Ovary (tissue), 9 donors: ENCODE measurements around the gene AQP12A. TPM values are rescaled to one million over a fixed set of nuclear protein-coding genes. Genes with fewer than 3 reads are reported as not detected.
"Not testable (repeated sequence)": the region's sequence is repeated elsewhere in the genome, so short reads cannot be mapped to it uniquely, and the experiment has no call there.

Experiments
- DNase-seq, 5 donors: peaks; one replicate each; pipeline ENCODE4 v3.0.0-alpha.2; 2019 to 2020
- H3K27ac ChIP-seq, 2 donors: fragments of 200-600 bp; one replicate each; pipeline versions ENCODE4 v1.5.1 to v1.8.0; 2019 to 2022
- H3K27me3 ChIP-seq: fragments of 200-600 bp; one replicate; pipeline ENCODE4 v1.8.0; 2022
- H3K36me3 ChIP-seq: fragments of 200-600 bp; sonication (generic); one replicate; pipeline ENCODE4 v1.5.1; 2019
- H3K4me1 ChIP-seq: one replicate; pipeline ENCODE4 v1.8.1; 2013; ENCODE audit warnings: mild to moderate bottlenecking, moderate library complexity; ENCODE audit not compliant: insufficient read depth
- H3K4me3 ChIP-seq: fragments of 200-600 bp; sonication (generic); one replicate; pipeline ENCODE4 v1.5.1; 2017
- H3K9me3 ChIP-seq, 2 donors: fragments of 200-600 bp in 1 of 2; sonication (generic) in 1 of 2; one replicate each; pipeline versions ENCODE4 v1.5.1 to v1.8.1; 2013 to 2019; ENCODE audit warnings: mild to moderate bottlenecking in 1 of 2, moderate library complexity in 1 of 2
- EP300 ChIP-seq: sonication (generic); formaldehyde crosslinking; IDR thresholded peaks from one replicate; pipeline ENCODE4 v1.6.1; 2017; ENCODE audit warnings: antibody characterized with exemption
- POLR2A ChIP-seq: fragments of 450-650 bp; IDR thresholded peaks from one replicate; pipeline ENCODE4 v1.6.1; 2017; ENCODE audit warnings: antibody characterized with exemption, mild to moderate bottlenecking, moderate library complexity
- WGBS, 3 donors: extraction: QIAGEN DNeasy Blood & Tissue Kit in 1 of 3; methylation state at CpG; one replicate each; pipeline versions ENCODE4 v1.1.5 to v1.1.7; 2013 to 2017; 5-methylcytosine and 5-hydroxymethylcytosine counted together
- intact Hi-C, 4 donors: fragments of 100-400 bp; cut with DNase I; formaldehyde crosslinking; loops; one replicate each; pipeline versions ENCODE4 v1.11.0 to v1.15.1; 2022 to 2023
- polyA plus RNA-seq, 2 donors: library from polyadenylated mRNA; stranded (reverse); fragments of 200-250 nt in 1 of 2; fragments of 350-450 nt in 1 of 2; fragmentation: Illumina TruSeq in 1 of 2; extraction: RNeasy Lipid Tissue Mini Kit (QIAGEN cat#74804) in 1 of 2; gene quantifications; one replicate each; pipeline ENCODE4 v1.2.3, GENCODE V29; 2013 to 2014
- total RNA-seq, 7 donors: library from RNA; depleted of rRNA in 2 of 7; stranded (reverse); fragments of >200 nt in 2 of 7; fragmentation: NEBNext Ultra II Directional in 3 of 7; extraction: Animal tissue kit (Norgen Biotek cat#: 25700) in 3 of 7; gene quantifications; one replicate each; pipeline versions ENCODE4 v1.1.0 to v1.2.4, GENCODE V29; 2016 to 2023
- TF ChIP-seq, protein P1 (sequence below), 3 donors: fragments of 450-650 bp in 2 of 3; fragments of 200-600 bp in 1 of 3; IDR thresholded peaks; one replicate each; pipeline versions ENCODE4 v1.5.1 to v1.8.0; 2016 to 2022; ENCODE audit warnings: antibody characterized with exemption in 3 of 3, mild to moderate bottlenecking in 1 of 3
- donor health status: DM: no; HTN: no; CAD: no; lungs with moderate emphysema.
- donor health status: DM: no; HTN: no; CAD: no.
- donor health status: Bipolar disorder and iron deficiency.
- donor health status: DM: yes; HTN: yes; CAD: no.
- donor health status: DM: no; HTN: no; CAD: no.
- donor health status: DM: yes; HTN: yes; CAD: no.

The AQP12A gene
- total and polyA plus RNA-seq, 9 donors: not detected

DNA sequence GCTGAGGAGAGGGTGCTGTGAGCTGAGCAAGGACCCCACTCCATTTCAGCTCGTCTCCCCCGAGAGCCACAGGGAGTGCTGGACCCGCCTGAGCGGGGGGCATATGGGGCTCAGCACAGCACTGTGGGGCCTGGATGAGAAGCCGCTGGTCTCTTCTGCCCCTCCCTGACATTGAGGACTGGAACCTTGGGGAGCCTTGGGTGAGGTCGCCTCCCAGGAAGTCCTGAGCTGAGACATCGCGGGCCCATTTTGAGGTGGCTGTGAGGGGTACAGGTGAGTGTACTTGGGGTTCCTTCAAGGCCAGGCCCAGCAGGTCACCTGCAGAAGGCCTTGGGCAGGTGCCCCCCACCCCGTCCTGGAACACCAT lies 3.1 kb upstream of the AQP12A start:
- Histone ChIP-seq H3K27ac (no peak overlapping the region), H3K27me3 (no peaks in the 10 kb centered on the region), H3K4me3 (no peak overlapping the region), H3K36me3 (no peaks in the 10 kb centered on the region), H3K4me1 (no peaks in the 10 kb centered on the region), H3K9me3 (no peaks in the 10 kb centered on the region)
- TF ChIP-seq EP300 (no peak), POLR2A (no peak)
- TF ChIP-seq, protein P1, sequence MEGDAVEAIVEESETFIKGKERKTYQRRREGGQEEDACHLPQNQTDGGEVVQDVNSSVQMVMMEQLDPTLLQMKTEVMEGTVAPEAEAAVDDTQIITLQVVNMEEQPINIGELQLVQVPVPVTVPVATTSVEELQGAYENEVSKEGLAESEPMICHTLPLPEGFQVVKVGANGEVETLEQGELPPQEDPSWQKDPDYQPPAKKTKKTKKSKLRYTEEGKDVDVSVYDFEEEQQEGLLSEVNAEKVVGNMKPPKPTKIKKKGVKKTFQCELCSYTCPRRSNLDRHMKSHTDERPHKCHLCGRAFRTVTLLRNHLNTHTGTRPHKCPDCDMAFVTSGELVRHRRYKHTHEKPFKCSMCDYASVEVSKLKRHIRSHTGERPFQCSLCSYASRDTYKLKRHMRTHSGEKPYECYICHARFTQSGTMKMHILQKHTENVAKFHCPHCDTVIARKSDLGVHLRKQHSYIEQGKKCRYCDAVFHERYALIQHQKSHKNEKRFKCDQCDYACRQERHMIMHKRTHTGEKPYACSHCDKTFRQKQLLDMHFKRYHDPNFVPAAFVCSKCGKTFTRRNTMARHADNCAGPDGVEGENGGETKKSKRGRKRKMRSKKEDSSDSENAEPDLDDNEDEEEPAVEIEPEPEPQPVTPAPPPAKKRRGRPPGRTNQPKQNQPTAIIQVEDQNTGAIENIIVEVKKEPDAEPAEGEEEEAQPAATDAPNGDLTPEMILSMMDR (IDR thresholded peaks at IDR 0.05): no peak
- 86 to 94% (median 92%) methylated on average over 9 of the region's 9 CpGs for WGBS, 3 donors
- no peak for DNase-seq
- intact Hi-C loops: no loop called here

DNA sequence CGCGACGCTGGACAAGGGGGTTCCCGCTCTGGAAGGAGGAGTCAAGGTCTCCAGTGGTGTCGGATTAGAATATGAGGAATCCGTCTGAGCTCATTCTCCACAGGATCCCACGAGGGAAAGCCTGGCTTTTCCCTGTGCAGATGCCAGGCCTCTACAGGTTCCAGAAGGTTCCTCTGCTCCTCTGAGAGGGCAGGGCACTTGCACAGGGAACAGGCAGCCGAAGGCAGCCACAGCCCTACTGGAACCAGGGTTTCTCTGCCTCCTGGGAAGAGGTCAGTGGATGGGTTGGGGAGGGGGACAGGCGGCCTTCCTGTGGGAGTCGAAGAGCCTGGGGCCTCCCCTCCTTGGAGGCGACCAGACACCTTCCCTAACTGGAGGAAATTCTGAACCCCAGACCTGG lies 1.7 kb upstream of the AQP12A start:
- Histone ChIP-seq H3K9me3 (no peaks in the 10 kb centered on the region), H3K36me3 (no peaks in the 10 kb centered on the region), H3K27me3 (no peaks in the 10 kb centered on the region), H3K27ac (no peak overlapping the region), H3K4me3 (no peak overlapping the region), H3K4me1 (no peaks in the 10 kb centered on the region)
- TF ChIP-seq, protein P1 (IDR thresholded peaks at IDR 0.05): no peak
- TF ChIP-seq POLR2A (no peak), EP300 (no peak)
- intact Hi-C loops: no loop called here
- WGBS, 3 donors: 57 to 68% (median 59%) methylated on average over 5 to 11 of the region's 11 CpGs
- DNase-seq: no peak

DNA sequence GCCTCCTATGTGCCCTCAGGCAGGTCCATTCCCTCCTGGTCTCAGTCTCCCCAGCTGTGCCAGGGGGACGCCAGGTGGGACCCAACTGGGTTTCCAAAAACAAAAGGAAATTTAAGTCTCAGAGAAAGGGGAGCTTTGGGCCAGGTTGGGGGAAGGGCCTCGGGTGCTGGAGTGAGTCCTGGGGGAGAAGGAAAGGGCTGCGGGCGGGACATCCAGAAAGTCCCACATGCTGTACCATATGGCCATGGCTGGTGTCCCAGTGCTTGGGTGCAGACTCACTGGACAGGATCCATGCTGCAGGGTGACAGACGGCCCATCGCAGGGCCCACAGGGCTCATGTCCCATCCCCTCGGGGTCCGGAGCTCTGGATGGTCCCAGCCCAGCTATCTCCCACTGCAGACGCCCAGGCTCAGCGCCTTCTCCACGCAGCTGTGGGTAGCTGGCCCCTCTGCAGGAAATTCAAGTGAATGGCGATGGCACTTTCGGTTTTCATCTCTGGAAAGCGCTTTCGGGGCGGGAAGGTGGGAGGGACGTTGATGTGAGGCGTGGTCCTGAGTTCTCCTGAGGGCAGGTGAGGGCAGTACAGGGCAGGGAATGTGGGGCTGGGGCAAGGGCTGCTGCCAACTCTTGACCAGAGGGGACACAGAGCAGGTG lies 1.1 kb upstream of the AQP12A start:
- intact Hi-C loops, H3K4me3 ChIP-seq, DNase-seq, H3K27me3 ChIP-seq, H3K27ac ChIP-seq, H3K9me3 ChIP-seq, H3K4me1 ChIP-seq, H3K36me3 ChIP-seq: not testable (repeated sequence)
- WGBS, 3 donors: 79 to 87% (median 83%) methylated on average over 4 to 10 of the region's 18 CpGs

DNA sequence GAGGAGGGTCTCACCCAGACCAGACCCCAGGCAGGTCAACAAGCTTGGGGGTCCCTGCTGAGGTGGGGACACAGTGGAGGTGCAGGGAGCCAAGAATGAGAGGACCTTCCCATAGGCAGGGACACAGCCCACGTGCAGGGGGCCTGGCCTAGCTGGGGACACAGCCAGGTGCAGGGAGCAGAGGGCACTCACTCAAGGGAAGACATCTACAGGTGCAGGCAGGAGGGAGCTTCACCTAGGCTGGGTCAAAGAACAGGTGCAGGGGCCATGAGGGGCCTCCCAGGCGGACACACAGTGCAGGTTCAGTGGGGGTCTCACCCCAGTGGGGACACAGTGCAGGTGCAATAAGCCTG lies 615 bp upstream of the AQP12A start:
- H3K4me3 ChIP-seq, intact Hi-C loops, H3K4me1 ChIP-seq, DNase-seq, H3K27me3 ChIP-seq, H3K27ac ChIP-seq, H3K9me3 ChIP-seq, H3K36me3 ChIP-seq: not testable (repeated sequence)
- 56% methylated on average over 1 of the region's 2 CpGs; no CpG with 5 or more reads in 2 of the 3 donors for WGBS, 3 donors

DNA sequence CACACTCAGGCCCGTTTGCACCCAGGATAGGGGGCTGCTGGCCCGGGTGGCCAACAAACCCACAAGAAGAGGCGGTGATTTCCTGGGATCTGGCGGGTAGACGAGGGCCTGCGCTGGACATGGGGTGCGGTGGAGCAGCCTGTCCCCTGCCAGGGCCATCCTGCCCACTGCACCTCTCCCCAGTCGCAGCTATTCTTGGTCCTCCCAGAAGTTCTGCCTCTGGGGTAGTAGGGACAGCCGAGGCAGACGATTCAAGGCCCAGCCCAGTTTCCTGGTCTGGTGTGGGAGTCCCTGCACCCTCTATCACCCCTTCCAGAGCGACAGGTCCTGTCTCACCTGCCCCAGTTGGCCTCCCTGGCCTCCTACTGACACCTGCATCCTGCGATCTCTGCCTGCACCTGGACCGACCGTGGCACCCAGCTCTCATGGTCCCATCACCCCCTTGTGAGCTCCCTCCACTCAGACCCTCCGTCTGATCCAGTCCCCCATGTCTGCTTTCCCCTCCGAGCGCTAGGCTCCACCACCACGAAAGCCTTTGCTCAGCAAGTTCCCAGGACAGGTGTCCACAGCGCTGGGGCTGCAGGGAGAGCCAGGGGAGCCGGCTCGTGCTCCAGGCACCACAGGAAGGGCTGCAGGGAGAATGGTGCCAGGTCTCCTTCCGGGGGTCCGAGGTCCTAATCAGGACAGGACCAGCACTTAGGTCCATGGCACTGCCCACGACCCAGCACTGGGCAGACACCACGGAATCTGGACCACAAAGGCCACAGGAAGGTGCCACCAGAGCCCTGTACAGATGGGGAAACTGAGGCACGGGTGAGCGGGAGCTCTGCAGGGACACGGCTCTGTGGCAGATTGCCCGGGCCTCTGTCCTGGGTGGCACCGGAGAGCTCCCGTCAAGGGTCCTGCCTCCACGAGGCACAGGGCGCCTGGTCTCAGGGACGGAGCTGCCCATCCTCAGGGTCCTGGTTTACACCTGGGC lies 1.2 kb downstream of the AQP12A start:
- 63 to 85% (median 75%) methylated on average over 4 to 18 of the region's 34 CpGs for WGBS, 3 donors
- H3K27ac ChIP-seq, H3K27me3 ChIP-seq, H3K36me3 ChIP-seq, H3K4me3 ChIP-seq, H3K4me1 ChIP-seq, H3K9me3 ChIP-seq, intact Hi-C loops, DNase-seq: not testable (repeated sequence)

DNA sequence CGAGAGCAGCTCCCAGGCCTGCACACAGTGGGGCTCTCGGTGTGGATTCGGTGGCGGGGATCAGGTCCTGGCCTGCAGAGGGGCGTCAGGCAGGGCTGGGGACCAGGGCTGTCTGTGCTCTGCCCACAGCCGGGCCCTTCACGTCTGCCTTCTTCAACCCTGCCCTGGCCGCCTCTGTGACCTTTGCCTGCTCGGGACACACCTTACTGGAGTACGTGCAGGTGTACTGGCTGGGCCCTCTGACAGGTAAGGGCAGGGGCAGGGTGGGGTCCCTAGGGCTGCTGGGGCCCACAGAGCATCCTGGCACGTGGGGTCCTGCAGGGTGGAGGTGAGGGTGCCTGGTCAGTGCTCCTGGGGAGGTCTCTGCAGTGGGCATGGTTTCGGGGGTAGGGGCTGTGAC lies 2.6 kb downstream of the AQP12A start:
- intact Hi-C loops, H3K27me3 ChIP-seq, H3K9me3 ChIP-seq, H3K4me1 ChIP-seq, H3K36me3 ChIP-seq, DNase-seq, H3K27ac ChIP-seq, H3K4me3 ChIP-seq: not testable (repeated sequence)
- no CpG with 5 or more reads among the region's 12 CpGs for WGBS, 3 donors

DNA sequence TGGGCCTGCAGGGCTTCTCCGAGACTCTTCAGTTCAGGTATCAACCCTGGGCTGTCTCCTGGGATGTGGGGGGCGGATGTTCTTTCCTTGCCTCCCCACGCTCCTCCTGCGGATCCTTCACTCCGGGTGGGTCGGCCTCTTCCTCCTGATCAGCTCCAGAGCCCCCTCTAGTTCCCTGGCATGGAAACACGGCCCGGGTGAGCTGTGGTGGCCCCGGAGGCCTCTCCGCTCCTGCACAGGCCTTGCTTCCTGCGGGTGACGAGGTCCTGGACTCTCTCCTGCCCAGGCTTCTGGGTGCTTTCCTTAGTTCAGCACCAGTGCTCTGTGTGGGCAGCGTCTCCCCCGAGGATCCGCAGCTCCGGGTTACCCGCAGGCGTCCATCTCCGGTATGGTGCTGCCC lies 3.9 kb downstream of the AQP12A start:
- no CpG with 5 or more reads among the region's 19 CpGs for WGBS, 3 donors

DNA sequence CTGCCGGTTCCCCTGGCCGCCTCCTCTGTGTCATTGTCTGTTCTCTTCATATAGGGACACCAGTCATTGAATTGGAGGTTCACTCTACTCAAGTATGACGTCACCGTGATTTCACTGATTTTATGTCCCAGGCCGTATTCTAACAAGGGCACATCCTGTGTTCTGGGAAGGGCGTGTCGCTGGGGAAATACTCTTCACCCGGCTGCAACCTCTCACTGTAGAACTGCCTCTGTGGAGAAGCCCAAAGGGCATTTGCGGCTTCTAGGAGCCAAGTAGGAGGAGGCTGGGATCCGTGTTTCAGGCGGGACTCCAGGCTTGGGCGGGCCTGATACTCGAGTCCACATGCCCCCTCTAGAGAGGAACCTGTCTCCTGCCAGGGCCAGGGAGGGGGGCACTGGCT lies 4.8 kb downstream of the AQP12A start:
- DNase-seq, H3K27ac ChIP-seq, H3K9me3 ChIP-seq, intact Hi-C loops, H3K27me3 ChIP-seq, H3K4me3 ChIP-seq, H3K36me3 ChIP-seq, H3K4me1 ChIP-seq: not testable (repeated sequence)
- 75% methylated on average over 5 of the region's 13 CpGs; no CpG with 5 or more reads in 2 of the 3 donors for WGBS, 3 donors

More for the DNA sequence above, 3.9 kb downstream of the AQP12A start:
- H3K4me1 ChIP-seq, H3K9me3 ChIP-seq, H3K27me3 ChIP-seq, H3K27ac ChIP-seq, H3K4me3 ChIP-seq, intact Hi-C loops, DNase-seq, H3K36me3 ChIP-seq: not testable (repeated sequence)

DNA sequence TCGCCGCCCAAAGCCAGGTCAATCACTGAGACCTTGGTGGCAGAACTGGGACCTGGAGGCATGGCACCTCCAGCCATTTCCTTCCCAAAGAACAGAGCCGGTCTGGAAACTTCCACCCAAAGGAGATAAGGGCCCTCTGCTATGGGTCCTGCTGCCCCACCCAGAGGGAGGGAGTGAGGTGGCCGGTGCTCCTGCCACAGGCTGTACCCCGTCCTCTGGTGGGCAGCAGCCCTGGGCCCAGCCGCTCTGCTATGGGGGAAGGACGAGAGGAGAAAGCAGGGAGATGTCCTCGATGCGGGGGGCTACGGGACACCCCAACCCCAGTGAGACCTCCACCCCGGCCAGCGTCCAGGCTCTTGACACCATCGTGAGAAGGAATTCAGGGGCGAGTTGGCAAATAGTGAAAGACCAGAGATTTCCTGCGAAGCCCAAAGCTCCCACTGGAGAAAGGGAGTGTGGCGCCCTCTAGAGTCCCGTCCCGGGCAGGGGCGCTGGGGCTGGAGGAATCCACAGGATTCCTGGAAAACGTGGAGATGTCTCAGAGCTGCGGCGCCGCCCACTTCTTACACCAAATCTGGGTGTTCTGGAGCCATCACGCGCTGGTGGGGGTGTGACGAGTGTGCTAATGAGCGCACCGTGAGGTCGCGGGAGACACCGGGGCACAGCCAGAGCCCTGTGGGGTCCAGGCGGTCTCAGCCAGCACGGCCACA lies 7.3 kb downstream of the AQP12A start:
- H3K4me1 ChIP-seq, H3K9me3 ChIP-seq, H3K27me3 ChIP-seq, H3K27ac ChIP-seq, H3K4me3 ChIP-seq, intact Hi-C loops, H3K36me3 ChIP-seq: not testable (repeated sequence)
- WGBS, 3 donors: 53 to 61% (median 56%) methylated on average over 5 to 7 of the region's 33 CpGs
- peak in 1 of 5 donors; percentile 31 for DNase-seq
